Islet of Langerhans (tissue), 1 donor: ENCODE data around the gene CTNNBL1.
"Not testable (repeated sequence)": the region's sequence is repeated elsewhere in the genome, so short reads cannot be mapped to it uniquely, and the experiment has no call there.

Experiments used
- FAIRE-seq: peaks from one replicate; lab custom pipeline; 2011; peaks lifted over from hg19 to GRCh38; lab: Jason Lieb, UNC

CTNNBL1 gene, protein sequence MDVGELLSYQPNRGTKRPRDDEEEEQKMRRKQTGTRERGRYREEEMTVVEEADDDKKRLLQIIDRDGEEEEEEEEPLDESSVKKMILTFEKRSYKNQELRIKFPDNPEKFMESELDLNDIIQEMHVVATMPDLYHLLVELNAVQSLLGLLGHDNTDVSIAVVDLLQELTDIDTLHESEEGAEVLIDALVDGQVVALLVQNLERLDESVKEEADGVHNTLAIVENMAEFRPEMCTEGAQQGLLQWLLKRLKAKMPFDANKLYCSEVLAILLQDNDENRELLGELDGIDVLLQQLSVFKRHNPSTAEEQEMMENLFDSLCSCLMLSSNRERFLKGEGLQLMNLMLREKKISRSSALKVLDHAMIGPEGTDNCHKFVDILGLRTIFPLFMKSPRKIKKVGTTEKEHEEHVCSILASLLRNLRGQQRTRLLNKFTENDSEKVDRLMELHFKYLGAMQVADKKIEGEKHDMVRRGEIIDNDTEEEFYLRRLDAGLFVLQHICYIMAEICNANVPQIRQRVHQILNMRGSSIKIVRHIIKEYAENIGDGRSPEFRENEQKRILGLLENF

DNA sequence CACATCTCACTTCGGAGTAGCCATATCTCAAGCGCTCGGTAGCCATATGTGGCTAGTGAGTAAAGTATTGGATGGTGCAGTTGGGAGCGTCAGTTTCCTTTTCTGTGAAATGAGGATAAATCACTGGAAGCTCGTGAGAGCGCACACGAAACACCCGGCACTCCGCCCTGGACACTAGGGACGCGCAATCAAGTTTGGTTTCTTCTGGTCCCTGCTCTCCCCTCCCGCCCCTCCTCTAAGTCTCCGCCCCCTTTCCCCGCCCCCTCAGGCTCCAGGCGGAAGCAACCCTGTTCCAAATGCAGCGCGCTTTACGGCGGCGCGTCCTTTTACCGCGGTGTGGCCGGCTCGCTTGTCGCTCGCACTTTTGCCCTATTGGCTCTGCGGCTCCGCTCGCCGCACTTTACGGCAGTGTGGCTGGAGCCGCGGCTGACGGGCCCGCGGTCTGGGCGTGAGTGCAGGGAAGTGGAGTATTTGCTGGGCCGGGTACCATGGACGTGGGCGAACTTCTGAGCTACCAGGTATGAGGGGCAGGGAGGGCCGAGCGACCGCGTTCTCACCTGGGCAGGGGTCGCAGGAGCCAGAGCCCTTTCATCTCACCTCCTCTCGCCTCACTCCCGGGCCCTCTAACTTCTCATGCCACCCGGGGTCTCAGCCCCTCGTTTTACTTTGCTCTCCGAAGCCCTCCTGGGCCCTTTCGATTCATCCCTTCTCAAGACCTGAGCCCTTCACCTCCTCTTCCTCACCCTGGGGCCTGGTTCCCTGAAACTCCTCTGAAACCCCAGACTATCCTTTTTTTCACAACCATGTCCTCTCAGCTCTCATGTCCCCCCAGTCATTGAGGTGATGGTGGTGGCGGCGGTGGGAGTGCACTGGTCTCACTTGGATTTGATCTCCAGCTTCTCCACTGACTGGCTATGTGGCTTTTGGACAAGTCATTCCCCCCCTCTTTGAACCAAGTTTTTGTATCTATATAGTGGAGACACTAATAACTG is at the start of gene CTNNBL1:
Gene CTNNBL1, plus strand, starts transcription at position 396 of the 992 bp plus-strand sequence. Its CDS starts 93 bp downstream, at position 489.
- FAIRE-seq, result no peak

DNA sequence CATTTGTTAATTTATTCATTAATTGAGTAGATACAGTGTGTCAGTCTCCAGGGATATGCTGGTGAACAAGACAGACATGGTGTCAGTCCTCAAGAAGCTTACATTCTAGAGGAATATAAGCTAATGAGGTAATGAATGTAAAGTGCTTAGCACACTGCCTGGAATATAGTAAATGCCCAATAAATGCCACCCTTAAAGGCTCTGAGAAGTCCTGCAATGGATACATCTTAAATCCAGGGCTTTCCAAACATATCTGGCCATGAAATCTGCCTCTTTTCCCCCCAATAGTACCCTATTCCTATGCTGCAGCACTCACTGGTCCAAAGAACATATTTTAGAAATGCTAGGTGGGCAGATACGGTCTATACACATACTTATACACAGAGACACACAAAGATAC is 49.2 kb upstream of the CTNNBL1 start:
- FAIRE-seq, result no peak

DNA sequence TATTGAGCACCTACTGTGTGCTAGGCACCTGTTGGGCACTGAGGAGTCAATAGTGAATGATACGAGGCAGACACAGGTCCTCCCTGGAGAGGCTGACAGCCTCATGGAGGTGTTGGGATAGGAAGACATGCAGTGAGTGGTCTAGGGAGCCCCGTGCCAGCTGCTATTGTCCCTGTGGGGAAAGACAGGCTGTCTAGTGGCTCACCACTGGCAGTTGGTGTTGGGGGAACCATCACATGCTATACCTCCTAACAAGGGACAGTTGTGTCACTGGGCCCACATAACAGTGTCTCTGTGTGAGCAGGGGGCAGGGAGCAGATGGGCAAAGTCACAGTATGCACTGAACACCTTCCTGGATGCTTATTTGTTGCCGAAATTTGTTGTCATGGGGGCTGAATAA is 45.9 kb upstream of the CTNNBL1 start:
- no peak for FAIRE-seq

DNA sequence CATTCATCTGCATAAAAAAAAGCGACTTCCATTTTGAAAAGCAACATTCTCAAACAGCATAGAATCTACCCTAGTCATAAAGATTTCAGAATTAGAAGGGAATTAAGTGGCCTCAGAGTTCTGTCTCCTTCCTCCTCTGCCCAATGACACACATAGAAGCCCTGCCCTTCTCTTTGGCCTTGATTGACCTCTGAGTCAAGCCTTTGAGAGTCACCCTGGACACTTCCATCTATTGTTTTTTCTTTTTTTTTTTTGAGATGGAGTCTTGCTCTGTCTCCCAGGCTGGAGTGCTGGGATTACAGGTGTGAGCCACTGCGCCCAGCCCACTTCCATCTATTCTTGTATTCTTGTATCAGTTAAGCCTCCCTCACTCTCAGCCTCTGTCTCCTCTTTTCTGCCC is 44.8 kb upstream of the CTNNBL1 start:
- no peak for FAIRE-seq

DNA sequence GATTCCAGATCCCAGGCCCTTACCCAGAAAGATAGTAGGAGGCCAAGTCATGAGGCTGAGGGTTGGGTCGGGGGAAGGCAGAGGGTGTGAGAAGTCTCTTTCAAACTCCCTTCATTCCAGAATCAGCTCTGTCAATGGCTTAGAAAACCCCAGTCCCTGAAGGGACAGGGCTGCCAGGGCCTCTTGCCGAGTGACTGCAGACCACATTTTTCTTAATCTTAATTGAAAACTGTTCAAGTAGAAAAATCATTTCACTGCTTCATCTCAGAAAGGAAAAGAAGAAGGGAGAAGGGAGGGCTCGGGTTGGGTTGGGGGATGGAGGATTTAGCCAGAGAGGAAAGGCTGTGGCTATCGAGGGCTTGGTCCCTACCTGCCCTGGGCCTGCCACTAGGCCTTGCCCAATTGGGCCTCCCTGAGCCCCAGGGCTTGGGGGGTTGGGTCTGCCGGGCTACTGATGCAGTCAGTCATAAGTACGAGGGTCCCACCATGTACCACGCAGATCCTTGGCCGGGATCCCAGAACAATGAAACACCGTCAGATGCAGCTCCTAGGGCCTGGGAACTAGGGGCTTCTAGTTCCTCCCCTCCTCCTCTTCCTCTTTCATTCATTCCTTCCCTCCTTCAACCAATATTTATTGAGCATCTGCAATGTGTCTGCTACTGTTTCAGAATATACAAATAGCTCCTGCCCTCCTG is 44.0 kb upstream of the CTNNBL1 start:
- FAIRE-seq, result no peak

DNA sequence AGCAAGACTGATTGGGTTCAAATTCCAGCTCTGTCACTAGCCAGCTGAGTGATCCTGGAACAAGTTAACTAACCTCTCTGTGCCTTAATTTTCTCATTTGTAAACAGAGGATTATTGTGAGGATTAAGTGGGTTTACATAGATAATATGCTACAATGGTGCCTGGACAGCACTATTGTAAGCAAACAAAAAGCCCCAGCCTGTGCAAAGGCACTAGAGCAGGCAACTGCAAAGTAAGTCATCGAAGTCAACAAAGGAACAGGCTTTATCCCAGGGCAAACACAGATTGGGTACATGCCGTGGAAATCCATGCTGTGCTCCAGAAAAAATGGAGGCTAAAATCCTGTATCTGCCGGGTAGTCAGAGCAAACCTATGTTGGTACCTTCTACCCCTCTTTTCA is 43.2 kb upstream of the CTNNBL1 start:
- FAIRE-seq, result no peak

DNA sequence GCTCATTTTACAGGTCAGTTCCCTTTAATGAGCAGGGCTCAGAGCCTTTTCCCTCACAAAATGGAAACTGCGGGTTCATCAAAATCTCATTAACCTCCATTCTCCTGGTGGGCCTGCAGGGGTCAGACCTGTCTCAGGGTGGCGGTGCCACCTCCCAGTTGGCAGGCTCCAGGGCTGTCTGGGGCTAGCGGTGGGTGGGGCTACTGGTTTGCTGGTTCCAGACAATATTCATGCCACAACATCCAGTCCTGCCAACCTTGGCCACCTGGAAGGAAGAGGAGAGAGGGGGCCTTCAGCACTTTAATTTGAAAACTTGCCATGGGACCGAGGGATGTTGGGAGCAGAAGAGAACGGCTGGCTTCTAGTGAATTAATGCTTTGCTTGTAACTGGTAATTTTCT is 41.9 kb upstream of the CTNNBL1 start:
- FAIRE-seq, result no peak

DNA sequence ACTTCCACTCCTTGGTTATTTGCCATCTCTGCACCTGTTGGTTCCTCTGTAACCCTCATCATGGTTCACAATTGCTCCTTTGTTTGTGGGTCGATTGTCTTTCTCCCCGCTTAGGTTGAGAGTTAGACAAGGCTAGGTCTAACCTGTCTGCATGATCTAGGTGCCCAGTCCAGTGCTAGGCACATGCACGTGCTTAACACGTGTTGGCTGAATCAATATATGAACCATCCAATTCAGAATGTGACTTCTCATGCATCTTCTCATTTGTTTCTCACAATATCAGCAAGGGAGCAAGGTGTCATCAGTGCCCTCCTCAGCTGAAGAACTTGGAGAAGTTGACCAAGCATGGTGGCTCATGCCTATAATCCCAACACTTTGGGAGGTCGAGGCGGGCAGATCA is 36.9 kb upstream of the CTNNBL1 start:
- FAIRE-seq, result no peak

DNA sequence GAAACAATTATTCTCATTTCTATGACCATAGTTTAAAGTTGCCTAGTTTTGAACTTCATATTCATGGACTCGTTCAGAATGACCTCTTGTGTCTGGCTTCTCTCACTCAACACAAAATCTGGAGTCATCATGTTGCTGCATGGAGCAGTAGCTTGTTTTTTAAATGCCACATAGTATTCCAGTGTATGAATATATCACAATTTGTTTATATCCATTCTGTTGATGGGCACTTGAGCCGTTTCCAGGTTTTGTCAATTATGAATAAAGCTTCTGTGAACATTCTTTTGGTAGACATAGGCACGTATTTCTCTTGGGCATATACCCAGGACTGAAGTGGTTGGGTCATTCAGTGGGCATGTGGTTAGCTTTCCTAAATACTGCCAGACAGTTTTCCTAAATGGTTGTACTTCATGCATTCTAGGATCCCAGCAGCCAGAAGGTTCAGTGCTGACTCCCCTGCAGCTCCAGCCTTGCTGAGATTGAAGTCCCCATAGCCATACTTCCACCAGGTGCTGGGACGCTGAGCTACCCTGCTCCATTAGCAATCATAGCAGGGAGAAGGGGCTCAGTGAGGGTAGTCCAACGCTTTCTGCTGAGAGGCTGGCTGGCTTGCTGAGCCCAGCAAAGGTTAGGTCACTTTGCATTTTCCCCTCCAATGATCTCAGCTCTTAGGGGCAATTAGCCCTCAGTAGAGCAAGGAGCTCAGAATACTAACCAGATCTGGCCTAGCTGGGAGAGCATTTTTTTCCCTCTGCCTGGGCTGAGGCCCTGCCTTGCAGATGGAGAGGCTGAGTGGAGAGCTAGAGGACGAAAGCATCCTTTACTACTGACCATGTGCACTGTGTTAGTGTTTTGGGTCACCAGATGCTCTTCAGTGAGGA is 35.7 kb upstream of the CTNNBL1 start:
- FAIRE-seq, result no peak

DNA sequence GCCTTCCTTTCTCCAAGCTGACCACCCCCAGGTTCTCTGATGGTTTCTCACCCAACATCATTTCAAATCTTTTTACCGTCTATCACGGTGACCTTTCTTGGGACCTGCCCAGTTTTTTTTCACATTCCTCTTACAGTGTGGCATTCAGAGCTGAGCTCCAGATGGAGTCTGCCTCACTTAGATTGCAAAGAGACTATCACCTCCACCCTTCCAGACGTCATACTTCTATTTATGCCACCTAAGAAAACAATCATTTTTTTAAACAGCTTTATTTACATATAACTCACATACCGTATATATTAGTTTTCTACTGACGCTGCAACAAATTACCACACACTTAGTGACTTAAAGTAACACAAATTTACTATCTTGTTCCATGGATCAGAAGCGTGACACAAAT is 32.3 kb upstream of the CTNNBL1 start:
- no peak for FAIRE-seq

DNA sequence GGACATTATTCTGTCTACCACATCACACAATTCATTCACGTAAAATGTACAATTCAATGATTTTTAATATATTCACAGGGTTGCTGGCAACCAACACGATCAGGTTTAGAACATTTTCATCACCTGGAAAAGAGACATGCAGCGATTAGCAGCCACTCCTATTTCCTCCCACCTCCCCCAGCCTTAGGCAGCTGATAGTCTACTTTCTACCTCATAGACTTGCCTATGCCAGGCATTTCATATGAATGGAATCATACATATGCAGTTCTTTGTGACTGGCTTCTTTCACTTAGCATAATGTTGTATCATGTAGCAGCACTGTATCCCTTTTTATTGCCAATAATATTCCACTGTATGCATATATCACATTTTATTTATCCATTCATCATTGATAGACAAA is 31.5 kb upstream of the CTNNBL1 start:
- no peak for FAIRE-seq

DNA sequence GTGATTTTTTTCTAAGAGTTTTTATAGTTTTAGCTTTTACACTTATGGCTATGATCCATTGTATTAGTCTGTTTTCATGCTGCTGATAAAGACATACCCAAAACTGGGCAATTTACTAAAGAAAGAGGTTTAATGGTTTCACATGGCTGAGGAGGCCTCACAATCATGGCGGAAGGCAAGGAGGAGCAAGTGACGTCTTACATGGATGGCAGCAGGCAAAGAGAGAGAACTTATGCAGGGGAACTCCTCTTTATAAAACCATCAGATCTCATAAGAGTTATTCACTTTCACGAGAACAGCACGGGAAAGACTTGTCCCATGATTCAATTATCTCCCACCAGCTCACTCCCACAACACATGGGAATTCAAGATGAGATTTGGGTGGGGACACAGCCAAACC is 29.2 kb upstream of the CTNNBL1 start:
- FAIRE-seq, result not testable (repeated sequence)

DNA sequence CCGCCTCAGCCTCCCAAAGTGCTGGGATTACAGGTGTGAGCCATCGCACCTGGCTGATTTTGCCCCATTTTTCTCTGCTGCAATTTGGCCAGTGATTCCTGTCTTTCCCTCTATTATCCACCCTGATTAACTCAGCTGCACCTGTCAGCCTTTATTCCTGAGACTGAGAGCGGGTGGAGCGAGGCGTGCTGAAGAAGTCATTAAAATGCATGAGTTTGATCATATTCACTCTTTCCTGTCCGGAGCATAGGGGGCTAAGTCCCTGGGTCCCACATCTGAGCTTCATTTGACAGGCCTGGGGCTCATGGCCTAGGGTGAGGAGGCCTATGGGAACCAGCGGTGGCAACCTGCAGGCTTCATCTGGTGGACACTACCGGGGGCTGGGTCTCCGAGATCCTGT is 25.7 kb upstream of the CTNNBL1 start:
- FAIRE-seq, result no peak

DNA sequence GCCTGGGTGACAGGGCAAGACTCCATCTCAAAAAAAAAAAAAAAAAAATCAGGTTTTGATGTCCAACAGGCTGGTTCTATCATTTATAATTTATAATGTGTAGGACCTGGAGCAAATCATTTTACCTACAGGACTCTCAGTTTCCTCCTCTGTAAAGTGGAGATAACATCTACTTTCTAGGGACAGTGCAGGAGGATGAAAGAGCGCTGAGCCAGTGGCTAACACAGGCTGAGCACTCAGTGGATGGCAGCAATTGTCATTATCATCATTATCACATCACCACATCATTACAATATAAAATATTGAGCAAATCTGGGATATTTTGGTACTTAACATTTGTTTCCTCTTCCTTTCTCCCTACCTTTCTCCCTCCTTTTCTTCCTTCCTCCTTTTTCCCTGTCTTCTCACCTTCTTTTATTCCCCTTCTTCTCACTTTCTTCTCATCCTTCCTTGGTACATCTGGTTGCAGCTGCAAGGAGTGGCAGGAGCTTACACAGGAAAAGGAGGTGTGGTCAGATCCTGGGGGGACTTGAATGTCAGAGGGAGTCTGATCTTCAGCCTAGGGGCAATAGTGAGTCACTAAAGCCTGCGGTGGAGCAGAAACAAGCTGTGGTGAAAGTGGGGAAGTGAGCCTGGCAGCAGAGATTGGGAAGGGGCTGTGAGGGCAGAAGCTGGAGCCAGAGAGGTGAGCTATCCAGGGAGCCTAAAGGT is 24.6 kb upstream of the CTNNBL1 start:
- no peak for FAIRE-seq

DNA sequence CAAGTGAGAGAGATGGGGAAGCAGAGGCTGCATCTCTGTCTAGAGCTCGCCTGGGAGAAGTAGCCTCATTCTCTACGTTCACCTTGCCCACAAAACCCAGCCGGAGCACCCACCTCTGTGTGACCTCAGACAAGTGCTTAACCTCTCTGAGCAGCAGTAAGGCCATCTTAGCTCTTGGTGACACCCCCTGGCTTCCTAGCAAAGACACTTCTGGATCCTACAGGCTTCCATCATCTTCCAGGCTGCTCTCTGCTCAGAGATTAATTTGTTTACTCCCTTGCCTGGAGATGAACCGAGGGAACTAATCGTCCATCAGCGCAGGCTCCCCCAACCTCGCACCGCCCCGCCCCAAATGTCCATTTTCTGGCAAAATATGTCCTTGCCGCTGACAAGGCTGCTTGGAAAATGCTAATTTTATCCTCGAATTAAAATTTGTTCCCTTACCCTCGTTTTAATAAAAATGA is 24.0 kb upstream of the CTNNBL1 start:
- FAIRE-seq, result no peak

DNA sequence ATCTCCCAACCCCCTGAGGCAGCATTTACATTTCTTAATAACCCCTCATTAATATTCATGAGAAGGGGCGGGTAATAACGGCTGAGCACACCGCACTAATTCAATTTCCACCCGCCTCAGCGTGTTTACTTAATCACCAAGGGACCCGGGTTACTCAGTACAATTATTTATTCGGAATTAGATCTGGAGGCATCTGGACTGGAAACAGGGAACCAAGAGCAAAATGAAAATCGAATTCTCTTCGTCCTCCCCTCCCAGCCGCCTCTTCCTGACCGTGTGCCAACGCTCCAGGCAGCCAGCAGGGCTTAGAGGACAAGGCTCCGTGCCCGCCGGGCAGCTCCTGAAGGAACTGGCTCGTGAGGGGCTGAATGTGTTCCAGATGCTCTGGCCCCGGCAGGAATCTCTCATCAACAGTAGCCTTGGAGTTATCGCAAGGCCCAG is 23.5 kb upstream of the CTNNBL1 start:
- FAIRE-seq, result no peak

DNA sequence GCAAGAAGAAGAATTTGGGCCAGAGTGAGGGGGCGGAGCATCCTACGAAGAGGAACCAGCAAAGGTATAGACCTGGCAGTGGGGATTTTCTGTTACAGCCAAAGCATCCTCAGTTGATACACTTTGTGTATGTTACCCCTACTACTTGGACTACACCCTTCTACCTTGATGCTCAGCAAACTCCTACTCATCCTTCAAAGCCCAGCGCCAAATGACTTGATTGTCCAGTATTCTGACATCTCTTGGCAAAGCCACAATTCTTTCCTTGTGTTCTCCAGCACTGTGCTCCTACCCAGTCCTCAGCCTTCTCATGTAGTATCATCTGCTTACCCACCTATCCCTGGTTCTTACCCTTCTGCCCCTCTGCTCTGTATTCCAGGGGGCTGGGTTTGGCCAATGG is 21.7 kb upstream of the CTNNBL1 start:
- no peak for FAIRE-seq

DNA sequence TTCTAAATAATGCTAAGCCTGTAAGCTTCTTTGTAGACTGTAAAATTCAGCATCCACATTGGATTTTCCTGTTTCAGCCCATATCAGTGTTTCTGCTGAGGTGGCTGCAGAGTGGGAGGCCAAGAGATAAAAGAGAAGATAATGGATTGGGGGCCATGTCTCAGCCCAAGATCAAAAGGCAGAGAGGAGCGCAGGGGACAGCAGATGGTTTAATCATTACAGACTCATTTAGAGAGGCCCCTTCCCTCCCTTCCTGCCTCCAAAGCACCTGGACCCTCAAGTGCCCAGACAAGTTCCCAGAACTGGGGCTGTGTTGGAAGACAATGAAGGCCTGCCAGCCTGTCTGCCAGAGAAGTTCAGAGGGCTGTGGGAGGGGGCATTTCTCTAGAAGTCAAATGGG is 20.4 kb upstream of the CTNNBL1 start:
- no peak for FAIRE-seq

DNA sequence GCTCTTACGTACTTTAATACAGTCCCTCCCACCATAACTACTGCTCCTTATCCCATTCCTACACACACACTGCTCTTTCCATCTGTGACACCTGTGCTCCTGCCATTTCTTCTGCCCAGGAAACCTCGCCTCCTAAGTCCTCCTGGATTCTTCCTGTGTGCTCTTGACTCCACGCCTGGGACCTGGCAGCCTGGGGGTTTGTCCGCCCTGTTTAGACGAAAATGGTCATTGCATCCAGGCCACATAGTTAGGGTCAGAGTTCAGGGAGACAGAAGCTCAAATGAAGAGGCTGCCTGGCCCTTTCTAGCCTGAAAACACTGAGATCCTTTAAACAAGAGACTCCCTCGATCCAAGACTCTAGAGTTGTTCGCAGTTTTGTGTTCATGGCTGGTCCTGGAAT is 17.4 kb upstream of the CTNNBL1 start:
- FAIRE-seq, result no peak
